Endodermal cell (in vitro differentiated cells): ENCODE data around the gene NR6A1. TPM values are rescaled to one million over a fixed set of nuclear protein-coding genes. Genes with fewer than 3 reads are reported as not detected.

ENCODE experiments used
- DNase-seq: peaks from one replicate; pipeline ENCODE4 v3.0.0-alpha.2; 2017
- H3K27ac ChIP-seq: 2 replicates; pipeline ENCODE4 v1.5.1; 2013; ENCODE audit warnings: mild to moderate bottlenecking, low read depth, low read length, moderate library complexity
- H3K27me3 ChIP-seq: 2 replicates; pipeline ENCODE4 v1.6.1; 2013; ENCODE audit warnings: mild to moderate bottlenecking, low read length, moderate library complexity; ENCODE audit not compliant: insufficient read depth, control insufficient read depth, poor library complexity, severe bottlenecking
- H3K36me3 ChIP-seq: 2 replicates; pipeline ENCODE4 v1.7.0; 2013; ENCODE audit warnings: mild to moderate bottlenecking, low read length, moderate library complexity; ENCODE audit not compliant: control insufficient read depth, insufficient read depth
- H3K4me1 ChIP-seq: one replicate; pipeline ENCODE4 v1.7.0; 2013; ENCODE audit warnings: low read length; ENCODE audit not compliant: control insufficient read depth, insufficient read depth
- H3K4me3 ChIP-seq: 2 replicates; pipeline ENCODE4 v1.5.1; 2013; ENCODE audit warnings: mild to moderate bottlenecking, low read length, moderate library complexity
- H3K9ac ChIP-seq: 2 replicates; pipeline ENCODE4 v1.6.1; 2013; ENCODE audit warnings: mild to moderate bottlenecking, low read length, moderate library complexity; ENCODE audit not compliant: poor library complexity, severe bottlenecking; ENCODE audit errors: extremely low read depth
- H3K9me3 ChIP-seq: 2 replicates; pipeline ENCODE4 v1.6.1; 2013; ENCODE audit warnings: mild to moderate bottlenecking, low read length, moderate library complexity; ENCODE audit not compliant: control insufficient read depth
- H3K27ac Mint-ChIP-seq: 2 replicates; pipeline ENCODE4 v1.8.0; 2020; ENCODE audit warnings: mixed read lengths
- H3K27me3 Mint-ChIP-seq: 2 replicates; pipeline ENCODE4 v1.8.0; 2021; ENCODE audit warnings: mild to moderate bottlenecking, mixed read lengths; ENCODE audit not compliant: insufficient read depth
- H3K36me3 Mint-ChIP-seq: 2 replicates; pipeline ENCODE4 v1.8.0; 2020; ENCODE audit warnings: low read depth, mixed read lengths
- H3K4me1 Mint-ChIP-seq: 2 replicates; pipeline ENCODE4 v1.8.0; 2020; ENCODE audit warnings: mixed read lengths
- H3K4me3 Mint-ChIP-seq: 2 replicates; pipeline ENCODE4 v1.8.0; 2020; ENCODE audit warnings: mild to moderate bottlenecking, moderate library complexity, mixed read lengths
- H3K9me3 Mint-ChIP-seq: 2 replicates; pipeline ENCODE4 v1.8.0; 2020; ENCODE audit warnings: mild to moderate bottlenecking, mixed read lengths
- WGBS, 2 experiments: methylation state at CpG; one replicate each; pipeline versions ENCODE4 v1.1.5 to v1.1.7; 2013; ENCODE audit warnings: missing lambda C conversion rate in 2 of 2, mixed read lengths in 1 of 2; ENCODE audit not compliant: insufficient coverage in 1 of 2, insufficient read length in 1 of 2; 5-methylcytosine and 5-hydroxymethylcytosine counted together
- microRNA-seq: library from miRNA; unstranded; fragments of <30 nt; microRNA quantifications from one replicate; pipeline ENCODE4 v1.2.0, GENCODE V29; 2020; ENCODE audit warnings: borderline microRNAs expressed
- total RNA-seq, 2 donors: library from RNA; stranded (reverse); fragmentation: NEBNext Ultra II Directional in 1 of 2; extraction: Animal tissue kit (Norgen Biotek cat#: 25700) in 1 of 2; gene quantifications; 2 replicates in 1 of 2; 3 replicates in 1 of 2; pipeline ENCODE4 v1.2.1, GENCODE V29; 2021
- TF ChIP-seq, protein P1 (sequence below): fragments of 200-600 bp; sonication (generic); conservative IDR thresholded peaks from 2 replicates; pipeline ENCODE4 v1.5.0; 2021; ENCODE audit warnings: antibody characterized with exemption, mild to moderate bottlenecking

Gene NR6A1
- total RNA-seq, 2 donors from 2014 or later = 168 to 206 TPM

DNA sequence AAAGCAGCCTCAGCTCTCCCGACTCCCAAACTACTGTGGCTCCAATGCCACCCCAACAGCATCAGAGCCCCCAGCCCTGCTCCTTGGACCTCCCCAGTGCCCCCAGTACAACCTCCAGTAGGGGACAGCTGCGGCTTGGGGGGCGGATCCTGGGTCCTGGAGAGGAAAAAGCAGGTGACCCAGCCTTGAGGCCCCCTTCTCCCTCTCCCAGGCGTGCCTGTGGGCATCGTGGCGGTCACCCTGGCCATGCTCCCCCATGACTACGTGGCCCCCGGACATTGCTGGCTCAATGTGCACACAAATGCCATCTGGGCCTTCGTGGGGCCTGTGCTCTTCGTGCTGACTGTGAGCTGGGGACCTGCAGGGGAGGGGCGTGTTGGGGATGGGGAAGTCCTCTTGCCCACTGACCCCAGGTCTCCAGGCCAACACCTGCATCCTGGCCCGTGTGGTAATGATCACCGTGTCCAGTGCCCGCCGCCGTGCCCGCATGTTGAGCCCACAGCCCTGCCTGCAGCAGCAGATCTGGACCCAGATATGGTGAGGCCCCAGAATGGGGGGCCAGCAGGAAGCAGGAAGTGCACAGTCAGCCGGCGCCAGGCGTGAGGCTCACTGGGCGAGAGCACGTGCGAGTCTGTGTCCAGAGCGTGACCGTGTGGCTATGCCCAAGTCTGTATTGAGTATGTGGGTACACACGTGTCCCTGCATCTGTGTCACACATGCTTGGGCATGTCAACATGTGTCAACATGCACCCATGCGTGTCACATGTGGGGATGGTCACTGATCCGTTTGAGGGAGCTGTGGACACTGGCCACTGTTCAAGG lies 301.9 kb downstream of the NR6A1 start:
- no peaks in the 10 kb centered on the region for H3K4me1 ChIP-seq
- H3K9me3 ChIP-seq = no peaks in the 10 kb centered on the region
- no peak overlapping the region for H3K27ac ChIP-seq
- Mint-ChIP-seq H3K27ac (no peak overlapping the region), H3K27me3 (peaks cover 10% of the 10 kb centered on the region), H3K9me3 (no peaks in the 10 kb centered on the region), H3K36me3 (no peaks in the 10 kb centered on the region), H3K4me3 (no peak overlapping the region), H3K4me1 (no peaks in the 10 kb centered on the region)
- H3K27me3 ChIP-seq = no peaks in the 10 kb centered on the region
- TF ChIP-seq, protein P1, sequence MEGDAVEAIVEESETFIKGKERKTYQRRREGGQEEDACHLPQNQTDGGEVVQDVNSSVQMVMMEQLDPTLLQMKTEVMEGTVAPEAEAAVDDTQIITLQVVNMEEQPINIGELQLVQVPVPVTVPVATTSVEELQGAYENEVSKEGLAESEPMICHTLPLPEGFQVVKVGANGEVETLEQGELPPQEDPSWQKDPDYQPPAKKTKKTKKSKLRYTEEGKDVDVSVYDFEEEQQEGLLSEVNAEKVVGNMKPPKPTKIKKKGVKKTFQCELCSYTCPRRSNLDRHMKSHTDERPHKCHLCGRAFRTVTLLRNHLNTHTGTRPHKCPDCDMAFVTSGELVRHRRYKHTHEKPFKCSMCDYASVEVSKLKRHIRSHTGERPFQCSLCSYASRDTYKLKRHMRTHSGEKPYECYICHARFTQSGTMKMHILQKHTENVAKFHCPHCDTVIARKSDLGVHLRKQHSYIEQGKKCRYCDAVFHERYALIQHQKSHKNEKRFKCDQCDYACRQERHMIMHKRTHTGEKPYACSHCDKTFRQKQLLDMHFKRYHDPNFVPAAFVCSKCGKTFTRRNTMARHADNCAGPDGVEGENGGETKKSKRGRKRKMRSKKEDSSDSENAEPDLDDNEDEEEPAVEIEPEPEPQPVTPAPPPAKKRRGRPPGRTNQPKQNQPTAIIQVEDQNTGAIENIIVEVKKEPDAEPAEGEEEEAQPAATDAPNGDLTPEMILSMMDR = no peak
- 91 to 99% methylated on average over 13 to 28 of the region's 28 CpGs for WGBS, 2 experiments
- no peak overlapping the region for H3K4me3 ChIP-seq
- DNase-seq = no peak
- no peaks in the 10 kb centered on the region for H3K36me3 ChIP-seq
- no peak overlapping the region for H3K9ac ChIP-seq

DNA sequence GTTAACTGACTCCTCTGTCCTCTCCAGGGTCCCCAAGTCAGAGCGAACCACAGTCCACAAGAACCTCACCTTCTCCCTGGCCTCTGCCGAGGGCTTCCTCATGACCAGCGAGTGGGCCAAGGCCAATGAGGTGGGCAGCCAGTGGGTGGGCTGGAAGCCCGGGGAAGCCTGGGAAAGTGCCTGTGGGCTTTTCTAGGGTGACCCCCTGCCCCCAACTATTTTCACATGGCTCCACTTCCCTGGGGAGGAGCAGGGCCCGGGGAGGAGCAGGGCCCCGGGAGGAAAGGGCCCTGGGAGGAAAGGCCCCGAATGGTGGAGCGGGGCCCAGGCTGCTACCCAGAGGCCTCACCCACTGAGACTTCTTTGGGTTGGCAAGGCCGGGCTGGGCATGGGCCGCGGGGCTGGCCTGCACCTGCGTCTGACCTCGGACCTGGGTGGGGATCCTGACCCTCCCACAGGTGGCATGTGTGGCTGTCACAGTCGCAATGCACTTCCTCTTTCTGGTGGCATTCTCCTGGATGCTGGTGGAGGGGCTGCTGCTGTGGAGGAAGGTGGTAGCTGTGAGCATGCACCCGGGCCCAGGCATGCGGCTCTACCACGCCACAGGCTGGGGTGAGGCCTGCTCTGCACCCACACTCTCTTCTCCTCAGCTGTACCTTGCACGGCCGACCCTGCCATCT lies 302.9 kb downstream of the NR6A1 start:
- no peak overlapping the region for H3K4me3 Mint-ChIP-seq
- WGBS, 2 experiments = 92 to 95% methylated on average over 15 to 19 of the region's 19 CpGs

DNA sequence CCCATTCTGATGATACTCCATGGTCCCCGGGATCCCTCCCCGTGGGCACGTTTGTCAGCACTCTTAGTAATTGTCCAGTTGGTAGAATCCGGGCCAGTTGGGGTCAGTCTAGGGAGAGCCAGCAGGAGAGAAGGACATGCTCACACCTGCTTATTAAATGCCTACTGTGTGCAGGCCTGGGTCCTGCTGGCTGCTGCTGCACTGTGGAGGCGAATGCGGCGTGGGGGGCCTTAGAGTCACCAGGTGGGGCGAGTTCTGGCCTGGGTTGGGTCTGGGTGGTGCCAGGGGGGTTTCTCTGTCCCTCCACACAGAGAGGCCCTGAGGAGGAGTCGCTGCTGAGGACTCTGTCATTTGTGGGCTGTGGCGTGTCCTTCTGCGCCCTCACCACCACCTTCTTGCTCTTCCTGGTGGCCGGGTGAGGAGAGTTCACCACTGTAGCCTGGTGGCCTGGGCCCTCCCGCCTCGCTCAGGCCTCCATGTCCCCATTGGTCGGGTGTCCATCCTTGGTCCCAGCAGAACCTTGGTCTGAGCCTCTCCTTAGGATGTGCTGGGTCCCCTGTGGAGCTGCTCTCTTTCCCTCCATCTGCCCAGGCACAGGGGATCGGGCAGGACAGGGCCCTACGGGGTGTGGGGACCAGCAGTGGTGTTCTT lies 303.6 kb downstream of the NR6A1 start:
- Histone ChIP-seq H3K27me3 (peaks cover 9% of the 10 kb centered on the region), H3K4me1 (no peaks in the 10 kb centered on the region), H3K9ac (no peak overlapping the region), H3K4me3 (no peak overlapping the region), H3K36me3 (no peaks in the 10 kb centered on the region), H3K9me3 (no peaks in the 10 kb centered on the region), H3K27ac (no peak overlapping the region)
- H3K4me1 Mint-ChIP-seq = no peaks in the 10 kb centered on the region
- WGBS, 2 experiments = 91 to 94% methylated on average over 12 to 17 of the region's 17 CpGs
- no peak overlapping the region for H3K27ac Mint-ChIP-seq
- no peaks in the 10 kb centered on the region for H3K36me3 Mint-ChIP-seq
- H3K27me3 Mint-ChIP-seq = peaks cover 11% of the 10 kb centered on the region
- H3K4me3 Mint-ChIP-seq = no peak overlapping the region
- DNase-seq = no peak
- H3K9me3 Mint-ChIP-seq = no peaks in the 10 kb centered on the region
- TF ChIP-seq, protein P1 = no peak

More for the DNA sequence above, 302.9 kb downstream of the NR6A1 start:
- Mint-ChIP-seq H3K9me3 (no peaks in the 10 kb centered on the region), H3K36me3 (no peaks in the 10 kb centered on the region), H3K27ac (no peak overlapping the region), H3K27me3 (peaks cover 10% of the 10 kb centered on the region), H3K4me1 (no peaks in the 10 kb centered on the region)
- H3K36me3 ChIP-seq = no peaks in the 10 kb centered on the region
- H3K9me3 ChIP-seq = no peaks in the 10 kb centered on the region
- H3K4me1 ChIP-seq = no peaks in the 10 kb centered on the region
- no peak overlapping the region for H3K9ac ChIP-seq
- DNase-seq = no peak
- peaks cover 3% of the 10 kb centered on the region for H3K27me3 ChIP-seq
- no peak overlapping the region for H3K27ac ChIP-seq
- no peak overlapping the region for H3K4me3 ChIP-seq
- TF ChIP-seq, protein P1 = no peak

Small RNA genes lying within 50 kb of the gene (microRNA-seq; reads per million reads assigned to microRNA genes)
- gene MIR181A2 (4.7 reads per million, percentile 30 among the genes with 10 or more reads in this experiment), gene MIR181B2 (3.6 reads per million, percentile 23 among the genes with 10 or more reads in this experiment)

Other genes starting within 250 kb of the NR6A1 start
- gene OLFML2A, start 5.8 kb upstream of the NR6A1 start, total RNA-seq = 10 to 100 TPM; 28.1 to 31.2 TPM
- not detected for gene WDR38, start 82.1 kb upstream of the NR6A1 start, total RNA-seq
- gene RPL35, start 90.6 kb upstream of the NR6A1 start, total RNA-seq = 1,000 to 10,000 TPM; 1,507 to 1,578 TPM
- 10 to 100 TPM; 50.9 to 51.4 TPM for gene ARPC5L, start 90.8 kb upstream of the NR6A1 start, total RNA-seq
- gene GOLGA1, start 169.8 kb upstream of the NR6A1 start, total RNA-seq = 10 to 100 TPM in 1 of 2 donors, 1 to 10 TPM in 1; 8.8 to 13.2 TPM